ENCODE results near the gene STARD3NL. TPM values are rescaled to one million over a fixed set of nuclear protein-coding genes. Genes with fewer than 3 reads are reported as not detected.

The STARD3NL gene
- total RNA-seq, 1 experiment from 2014 or later, result 30.6 TPM

GRCh38 chr7:38273286-38273995 is 95.4 kb downstream of the STARD3NL start, which contains the start of gene TARP (continued):
- no peak for TF ChIP-seq ZNF219 (CRISPR knock-in tag; IDR thresholded peaks at IDR 0.05; ENCODE audit: borderline replicate concordance)
- TF ChIP-seq CBFB (CRISPR knock-in tag; IDR thresholded peaks at IDR 0.05; ENCODE audit: low read depth), result no peak

GRCh38 chr7:38274486-38274885 is 96.4 kb downstream of the STARD3NL start:
- Mint-ChIP-seq H3K27me3 (ENCODE audit: low read depth) (no peaks in the 10 kb centered on the region), H3K4me1 (peaks cover 27% of the 10 kb centered on the region), H3K4me3 (no peak overlapping the region), H3K27ac (no peak overlapping the region), H3K36me3 (no peaks in the 10 kb centered on the region), H3K9me3 (no peaks in the 10 kb centered on the region)
- no peak for DNase-seq (ENCODE audit: low spot score)
- no peak for ATAC-seq
- ChIA-PET CTCF (interaction anchor here (1.2 to 2.3 kb wide), 3 partner anchors 44 to 61 kb away, joined by 3 to 6 read pairs (median 4); no protein-coding TSS in a partner anchor), POLR2A (no interaction called here)
- TF ChIP-seq FOXP4 (CRISPR knock-in tag; IDR thresholded peaks at IDR 0.05) (no peak), ZNF263 (CRISPR knock-in tag; IDR thresholded peaks at IDR 0.05; ENCODE audit: low read depth) (no peak), ESRRA (CRISPR knock-in tag; IDR thresholded peaks at IDR 0.05; ENCODE audit: borderline replicate concordance) (no peak), JUN (CRISPR knock-in tag; IDR thresholded peaks at IDR 0.05) (no peak), MAX (CRISPR knock-in tag; IDR thresholded peaks at IDR 0.05) (no peak), ZNF281 (CRISPR knock-in tag; IDR thresholded peaks at IDR 0.05) (no peak), JAZF1 (CRISPR knock-in tag; IDR thresholded peaks at IDR 0.05) (no peak)

GRCh38 chr7:38274927-38275620 is 97.0 kb downstream of the STARD3NL start:
- no peak for ATAC-seq
- Mint-ChIP-seq H3K27me3 (ENCODE audit: low read depth) (no peaks in the 10 kb centered on the region), H3K4me3 (no peak overlapping the region), H3K9me3 (no peaks in the 10 kb centered on the region), H3K4me1 (peaks cover 27% of the 10 kb centered on the region), H3K27ac (no peak overlapping the region), H3K36me3 (no peaks in the 10 kb centered on the region)
- POLR2A ChIA-PET, result no interaction called here
- CTCF ChIA-PET, result interaction anchor here (1.2 to 2.3 kb wide), 3 partner anchors 43 to 60 kb away, joined by 3 to 6 read pairs (median 4); no protein-coding TSS in a partner anchor
- no peak for DNase-seq (ENCODE audit: low spot score)
- TF ChIP-seq ZNF396 (CRISPR knock-in tag; IDR thresholded peaks at IDR 0.05; ENCODE audit: borderline replicate concordance) (no peak), ZNF317 (CRISPR knock-in tag; IDR thresholded peaks at IDR 0.05; ENCODE audit: borderline replicate concordance, low read depth) (no peak), USF1 (CRISPR knock-in tag; IDR thresholded peaks at IDR 0.05) (no peak), NFYB (CRISPR knock-in tag; conservative IDR thresholded peaks at IDR 0.05; ENCODE audit: low read depth) (no peak), FOXJ3 (CRISPR knock-in tag; IDR thresholded peaks at IDR 0.05; ENCODE audit: borderline replicate concordance) (no peak), ZNF423 (CRISPR knock-in tag; IDR thresholded peaks at IDR 0.05) (no peak), ZNF532 (CRISPR knock-in tag; IDR thresholded peaks at IDR 0.05; ENCODE audit: borderline replicate concordance) (no peak), KAT7 (CRISPR knock-in tag; IDR thresholded peaks at IDR 0.05; ENCODE audit: borderline replicate concordance) (no peak), FOXP1 (CRISPR knock-in tag; IDR thresholded peaks at IDR 0.05; ENCODE audit: borderline replicate concordance) (no peak), ZBTB21 (CRISPR knock-in tag; IDR thresholded peaks at IDR 0.05; ENCODE audit: borderline replicate concordance) (no peak), GABPB1 (CRISPR knock-in tag; IDR thresholded peaks at IDR 0.05) (no peak), NR1H2 (CRISPR knock-in tag; IDR thresholded peaks at IDR 0.05) (no peak), ZMAT4 (CRISPR knock-in tag; IDR thresholded peaks at IDR 0.05) (no peak)
